OCI-M1 (cell line): Measurements from ENCODE around the gene ZNF33B.
"Not testable (repeated sequence)": the region's sequence is repeated elsewhere in the genome, so short reads cannot be mapped to it uniquely, and the experiment has no call there.

Experiments used
- DNase-seq: peaks from one replicate; lab custom pipeline; 2025; lab: John Stamatoyannopoulos, UW

Gene ZNF33B

GRCh38 chr10:42638055-42638820, at the start of gene ZNF33B:
TSS of gene ZNF33B (minus strand) at chr10:42638570. CDS start at chr10:42636928, 1,642 bp downstream.
- DNase-seq, result peak; percentile 98

DNA sequence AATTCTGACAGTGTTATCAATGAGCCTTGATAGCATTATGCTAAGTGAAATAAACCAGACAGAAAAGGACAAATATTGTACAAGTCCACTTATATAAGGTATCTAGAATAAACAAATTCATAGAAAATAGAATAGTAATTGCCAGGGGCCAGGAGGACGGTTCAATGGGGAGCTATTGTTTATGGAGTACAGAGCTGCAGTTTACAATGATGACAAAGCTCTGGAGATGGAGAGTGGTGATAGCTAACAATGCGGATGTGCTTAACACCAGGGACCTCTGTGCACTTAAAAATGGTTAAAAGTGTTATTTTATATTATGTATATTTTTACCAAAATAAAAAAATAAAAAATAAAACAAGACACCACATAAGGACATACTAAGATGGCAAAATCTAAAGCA, 46.1 kb upstream of the ZNF33B start:
- no peak for DNase-seq

- peak; percentile 24 for DNase-seq
These were observed 41.9 kb upstream of the ZNF33B start for GRCh38 chr10:42680267-42680666.

DNA sequence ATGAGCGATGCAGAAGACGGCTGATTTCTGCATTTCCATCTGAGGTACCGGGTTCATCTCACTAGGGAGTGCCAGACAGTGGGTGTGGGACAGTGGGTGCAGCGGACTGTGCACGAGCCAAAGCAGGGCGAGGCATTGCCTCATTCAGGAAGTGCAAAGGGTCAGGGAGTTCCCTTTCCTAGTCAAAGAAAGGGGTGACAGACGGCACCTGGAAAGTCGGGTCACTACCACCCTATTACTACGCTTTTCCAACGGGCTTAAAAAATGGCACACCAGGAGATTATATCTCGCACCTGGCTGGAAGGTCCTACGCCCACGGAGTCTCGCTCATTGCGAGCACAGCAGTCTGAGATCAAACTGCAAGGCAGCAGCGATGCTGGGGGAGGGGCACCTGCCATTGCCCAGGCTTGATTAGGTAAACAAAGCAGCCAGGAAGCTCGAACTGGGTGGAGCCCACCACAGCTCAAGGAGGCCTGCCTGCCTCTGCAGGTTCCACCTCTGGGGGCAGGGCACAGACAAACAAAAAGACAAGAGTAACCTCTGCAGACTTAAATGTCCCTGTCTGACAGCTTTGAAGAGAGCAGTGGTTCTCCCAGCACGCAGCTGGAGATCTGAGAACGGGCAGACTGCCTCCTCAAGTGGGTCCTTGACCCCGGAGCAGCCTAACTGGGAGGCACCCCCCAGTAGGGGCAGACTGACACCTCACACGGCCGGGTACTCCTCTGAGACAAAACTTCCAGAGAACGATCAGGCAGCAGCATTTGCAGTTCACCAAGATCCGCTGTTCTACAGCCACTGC, 27.0 kb upstream of the ZNF33B start:
- DNase-seq, result not testable (repeated sequence)

GRCh38 chr10:42654419-42654818, 16.0 kb upstream of the ZNF33B start:
- DNase-seq, result peak; percentile 57

DNA sequence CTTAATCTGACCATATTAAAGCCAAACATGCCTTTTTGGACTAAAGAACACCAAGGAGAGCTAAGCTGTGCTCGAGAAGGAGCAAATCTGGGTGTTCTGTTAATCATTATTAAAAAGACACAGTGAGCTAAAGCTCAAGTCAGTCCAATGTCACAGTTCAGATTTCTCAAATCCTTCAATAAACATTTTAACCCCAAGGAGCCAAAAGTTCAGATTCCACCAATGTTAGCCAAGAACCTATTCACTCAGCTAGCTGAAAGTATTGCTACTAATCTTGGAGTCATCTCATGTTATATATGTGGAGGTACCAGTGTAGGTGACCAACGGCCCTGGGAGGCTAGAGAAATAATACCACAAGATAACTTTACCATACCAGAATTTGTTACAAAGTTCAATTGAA, 14.5 kb upstream of the ZNF33B start:
- no peak for DNase-seq

DNA sequence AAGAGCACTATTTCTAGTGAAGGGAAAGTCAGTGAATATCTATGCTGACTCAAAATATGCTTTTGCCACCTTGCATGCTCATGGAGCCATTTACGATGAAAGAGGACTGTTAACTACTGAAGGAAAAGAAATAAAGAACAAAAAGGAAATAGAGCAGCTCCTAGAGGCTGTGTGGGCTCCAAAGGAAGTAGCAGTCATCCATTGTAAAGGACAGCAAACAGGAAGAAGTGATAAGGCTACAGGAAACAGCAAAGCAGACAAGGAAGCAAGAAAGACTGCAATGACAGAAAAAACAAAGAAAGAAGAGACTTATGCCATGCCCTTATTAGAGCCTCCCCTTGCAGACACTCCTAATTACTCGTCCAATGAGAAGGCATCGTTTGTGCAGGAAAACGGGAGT, 12.0 kb upstream of the ZNF33B start:
- DNase-seq, result no peak

- no peak for DNase-seq
These were observed 10.1 kb upstream of the ZNF33B start for GRCh38 chr10:42648512-42648911.

GRCh38 chr10:42646687-42647640, 8.6 kb upstream of the ZNF33B start:
- peak; percentile 63 for DNase-seq

DNA sequence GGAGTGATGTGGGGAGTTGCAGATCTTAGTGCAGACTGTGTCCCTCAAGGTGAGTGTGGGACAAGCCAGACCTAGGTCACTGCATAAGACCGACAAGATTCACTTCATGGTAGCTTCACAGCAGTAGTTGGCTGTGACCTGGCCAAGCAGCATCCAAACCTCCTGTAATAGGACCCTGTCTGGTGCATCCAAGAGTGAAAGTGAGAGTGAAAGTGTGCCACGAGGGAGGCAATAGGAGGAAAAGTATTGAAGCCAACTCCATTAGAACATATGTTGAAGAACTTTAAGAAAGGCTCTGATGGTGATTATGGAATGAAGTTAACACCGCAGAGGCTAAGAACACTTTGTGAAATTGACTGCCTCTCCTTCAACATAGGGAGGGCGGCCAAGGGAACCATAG, 7.8 kb upstream of the ZNF33B start:
- DNase-seq, result peak; percentile 39

- DNase-seq, result no peak
These were observed 7.1 kb upstream of the ZNF33B start for GRCh38 chr10:42645516-42645915.

GRCh38 chr10:42645103-42645502, 6.7 kb upstream of the ZNF33B start:
- DNase-seq, result peak; percentile 93

DNA sequence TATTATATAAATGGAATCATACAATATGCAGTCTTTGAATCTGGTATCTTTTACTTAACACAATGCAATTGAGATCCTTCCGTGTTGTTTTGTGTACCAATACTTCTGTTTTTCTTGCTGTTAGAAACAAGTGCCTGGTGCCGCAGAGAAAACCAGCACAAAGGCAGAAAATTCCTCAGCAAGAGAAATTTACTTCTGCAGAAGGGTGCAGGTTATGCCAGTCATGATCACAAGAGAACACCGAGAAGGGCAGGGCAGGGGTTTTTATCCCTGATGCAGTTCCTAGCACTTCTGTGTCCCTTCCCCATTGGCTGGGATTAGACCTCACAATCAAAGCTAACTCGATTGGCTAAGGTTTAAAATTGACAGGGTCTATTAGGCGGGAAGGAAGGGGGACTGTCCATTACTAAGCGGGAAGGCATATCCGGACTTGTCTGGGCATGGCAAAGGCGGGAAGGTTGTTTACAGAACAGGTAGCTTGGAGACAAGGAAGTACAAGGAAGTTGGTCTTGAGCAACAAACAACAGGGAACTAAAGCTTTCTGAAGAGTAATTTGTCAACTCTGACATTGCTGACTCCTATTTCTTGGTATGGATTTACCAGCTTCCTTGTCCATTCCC, 2.4 kb upstream of the ZNF33B start:
- DNase-seq, result no peak

DNA sequence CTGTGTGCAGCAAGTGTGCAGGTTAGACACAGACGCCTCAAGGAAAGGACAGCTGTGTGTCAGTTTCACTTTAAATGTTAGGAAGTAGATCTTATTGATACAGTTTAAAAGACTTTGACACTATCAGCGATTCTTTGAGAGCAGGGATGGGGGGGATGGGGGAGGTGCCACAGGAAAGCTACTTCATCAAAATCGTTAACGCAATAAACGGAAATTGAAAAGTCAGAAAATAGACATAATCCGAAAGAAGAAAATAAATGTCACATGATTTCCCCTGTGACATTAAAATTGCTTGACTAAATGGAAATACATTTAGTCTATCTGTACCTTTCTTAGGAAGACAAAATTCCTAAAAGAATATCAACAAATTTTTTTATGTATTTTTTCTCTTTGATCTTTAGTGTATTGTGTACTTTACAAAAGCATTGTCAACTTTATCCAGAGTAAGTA, 476 bp upstream of the ZNF33B start:
- no peak for DNase-seq

DNA sequence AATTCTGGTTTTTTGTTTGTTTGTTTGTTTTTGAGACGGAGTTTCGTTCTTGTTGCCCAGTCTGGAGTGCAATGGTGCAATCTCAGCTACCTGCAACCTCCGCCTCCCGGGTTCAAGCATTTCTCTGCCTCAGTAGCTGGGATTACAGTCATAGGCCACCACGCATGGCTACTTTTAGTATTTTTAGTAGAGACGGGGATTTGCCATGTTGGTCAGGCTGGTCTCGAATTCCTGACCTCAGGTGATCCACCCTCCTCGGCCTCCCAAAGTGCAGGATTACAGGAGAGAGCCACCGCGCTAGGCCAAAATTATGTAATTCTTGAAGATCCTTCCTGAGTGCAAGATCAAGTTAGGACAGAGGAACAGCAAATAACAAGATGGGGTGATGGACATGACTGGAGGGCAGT, 719 bp downstream of the ZNF33B start:
- DNase-seq, result no peak

DNA sequence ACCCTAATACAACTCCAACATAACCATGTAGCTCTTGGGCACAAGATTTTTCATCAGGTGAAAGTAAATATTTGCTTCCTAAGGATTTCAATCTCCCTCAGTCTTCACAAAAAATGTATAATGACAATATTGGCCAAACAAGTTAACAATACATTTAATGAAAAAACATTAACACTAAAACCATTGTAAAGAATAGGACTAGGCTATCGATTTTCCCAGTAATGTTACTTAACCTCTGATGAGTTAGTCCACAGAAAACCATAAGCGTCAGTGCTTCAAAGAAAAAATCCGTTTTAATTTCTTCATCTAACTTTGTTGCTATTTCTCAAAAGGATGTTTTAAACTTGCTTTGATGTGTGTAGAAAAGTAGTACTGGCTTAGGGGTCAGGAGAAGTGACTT, 1.2 kb downstream of the ZNF33B start:
- peak; percentile 60 for DNase-seq

DNA sequence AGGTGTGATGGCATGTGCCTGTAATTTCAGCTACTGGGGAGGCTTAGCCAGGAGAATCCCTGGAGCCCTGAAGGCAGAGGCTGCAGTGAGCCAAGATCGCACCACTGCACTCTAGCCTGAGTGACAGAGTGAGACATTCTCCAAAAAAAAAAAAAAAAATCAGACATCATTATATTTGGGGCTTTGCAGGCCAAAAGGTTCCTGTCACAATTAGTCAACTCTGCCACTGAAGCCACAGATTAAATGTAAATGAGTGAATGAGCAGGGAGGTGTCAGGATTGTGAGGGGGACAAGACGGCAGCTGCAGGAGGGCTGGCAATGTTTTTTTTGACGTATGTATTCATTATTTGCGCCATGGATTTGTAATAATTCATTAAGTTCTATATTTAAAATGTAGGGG, 3.3 kb downstream of the ZNF33B start:
- no peak for DNase-seq

GRCh38 chr10:42632564-42632963, 5.8 kb downstream of the ZNF33B start:
- DNase-seq, result no peak

DNA sequence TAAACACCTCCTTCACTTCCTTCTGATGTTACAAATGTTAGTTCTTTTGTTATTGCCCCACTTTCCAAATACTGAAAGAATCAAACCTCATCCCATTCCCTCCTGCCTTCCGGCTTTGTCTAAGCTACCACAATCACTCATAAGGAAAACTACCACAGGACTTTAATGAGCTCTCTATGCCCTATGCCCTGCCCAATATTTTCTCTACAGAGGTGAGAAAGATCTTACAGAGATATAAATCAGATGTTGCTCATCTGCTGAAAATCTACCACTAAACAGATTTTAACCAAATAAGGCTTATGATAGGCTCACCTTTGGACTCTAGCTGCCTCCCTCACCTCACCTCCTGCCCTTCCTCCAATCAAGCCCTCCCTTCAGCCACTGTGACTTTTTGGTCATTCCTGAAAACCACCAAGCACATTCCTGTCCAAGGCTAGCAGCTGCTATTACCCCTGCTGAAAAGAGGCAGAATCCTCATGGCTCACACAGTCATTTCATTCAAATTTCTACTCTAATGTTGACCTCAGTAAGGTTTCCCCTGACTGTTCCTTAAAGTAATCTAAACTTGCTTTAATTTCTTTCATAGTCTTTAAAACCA, 7.7 kb downstream of the ZNF33B start:
- DNase-seq, result no peak

GRCh38 chr10:42623929-42624328, 14.4 kb downstream of the ZNF33B start:
- DNase-seq, result peak; percentile 20

DNA sequence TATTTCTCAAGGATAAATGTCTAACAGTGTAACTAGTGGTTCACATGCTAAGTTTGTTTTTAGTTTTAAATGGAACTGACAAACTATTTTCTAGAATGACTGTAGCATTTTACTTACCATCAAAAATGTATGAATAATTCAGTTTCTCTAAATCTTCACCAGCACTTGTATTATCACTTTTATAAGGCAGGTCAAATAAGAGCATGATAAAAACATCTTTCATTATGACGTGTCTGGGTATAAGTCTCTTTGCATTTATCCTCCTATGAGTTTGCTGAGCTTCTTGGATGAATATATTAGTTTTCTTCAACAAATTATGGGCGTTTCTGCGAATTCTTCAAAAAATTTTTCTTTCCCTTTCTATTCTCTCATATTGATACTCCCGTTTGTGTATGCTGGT, 19.9 kb downstream of the ZNF33B start:
- DNase-seq, result no peak
